ENCODE results near the gene DENND6A.
"Not testable (repeated sequence)": the region's sequence is repeated elsewhere in the genome, so short reads cannot be mapped to it uniquely, and the experiment has no call there.

DENND6A gene

GRCh38 chr3:57634259-57634658 lies 58.6 kb downstream of the DENND6A start:
- not testable (repeated sequence) for DNase-seq (ENCODE audit: low read depth)

GRCh38 chr3:57627976-57628375 lies 64.9 kb downstream of the DENND6A start:
- DNase-seq (ENCODE audit: low read depth): no peak

GRCh38 chr3:57624801-57625200 lies 68.1 kb downstream of the DENND6A start:
- no peak for DNase-seq (ENCODE audit: low read depth)

- no peak for DNase-seq (ENCODE audit: low read depth)
Measured at GRCh38 chr3:57622362-57622761, 70.5 kb downstream of the DENND6A start.

- no peak for DNase-seq (ENCODE audit: low read depth)
Measured at GRCh38 chr3:57617739-57618138, 75.1 kb downstream of the DENND6A start.

- DNase-seq (ENCODE audit: low read depth): no peak
Measured at GRCh38 chr3:57616233-57616632, 76.6 kb downstream of the DENND6A start.

GRCh38 chr3:57611870-57612269 lies 81.0 kb downstream of the DENND6A start:
- not testable (repeated sequence) for DNase-seq (ENCODE audit: low read depth)

- no peak for DNase-seq (ENCODE audit: low read depth)
Measured at GRCh38 chr3:57605683-57606082, 87.2 kb downstream of the DENND6A start.

- no peak for DNase-seq (ENCODE audit: low read depth)
Measured at GRCh38 chr3:57604971-57605370, 87.9 kb downstream of the DENND6A start.

GRCh38 chr3:57600195-57600594 lies 92.7 kb downstream of the DENND6A start:
- DNase-seq (ENCODE audit: low read depth): no peak

- DNase-seq (ENCODE audit: low read depth): no peak
Measured at GRCh38 chr3:57598765-57599360, 94.0 kb downstream of the DENND6A start.

- peak; percentile 96 for DNase-seq (ENCODE audit: low read depth)
Measured at GRCh38 chr3:57597127-57597923, 95.6 kb downstream of the DENND6A start, which contains the start of gene ARF4. TSS of gene ARF4 (minus strand) at chr3:57597344. CDS start at chr3:57597140, 204 bp downstream.

GRCh38 chr3:57596495-57597126 lies 96.3 kb downstream of the DENND6A start:
- peak; percentile 54 for DNase-seq (ENCODE audit: low read depth)

- DNase-seq (ENCODE audit: low read depth): no peak
Measured at GRCh38 chr3:57594576-57594975, 98.3 kb downstream of the DENND6A start.

GRCh38 chr3:57594144-57594543 lies 98.7 kb downstream of the DENND6A start:
- no peak for DNase-seq (ENCODE audit: low read depth)

GRCh38 chr3:57592306-57592705 lies 100.6 kb downstream of the DENND6A start:
- no peak for DNase-seq (ENCODE audit: low read depth)

- DNase-seq (ENCODE audit: low read depth): no peak
Measured at GRCh38 chr3:57587905-57588304, 105.0 kb downstream of the DENND6A start.

- DNase-seq (ENCODE audit: low read depth): no peak
Measured at GRCh38 chr3:57586778-57587177, 106.1 kb downstream of the DENND6A start.

GRCh38 chr3:57583544-57583943 lies 109.3 kb downstream of the DENND6A start:
- no peak for DNase-seq (ENCODE audit: low read depth)

GRCh38 chr3:57582474-57583168 lies 110.3 kb downstream of the DENND6A start:
- DNase-seq (ENCODE audit: low read depth): no peak

- no peak for DNase-seq (ENCODE audit: low read depth)
Measured at GRCh38 chr3:57577801-57578200, 115.1 kb downstream of the DENND6A start.

- DNase-seq (ENCODE audit: low read depth): no peak
Measured at GRCh38 chr3:57575966-57576626, 116.8 kb downstream of the DENND6A start.

Measured in HS-5 (cell line).